Psoas muscle (tissue), 8 donors: ENCODE measurements around the gene ETF1. TPM values are rescaled to one million over a fixed set of nuclear protein-coding genes. Genes with fewer than 3 reads are reported as not detected.

Source experiments
- ATAC-seq, 4 donors: fragments of 200-7000 bp; cut with Tn5 transposase; one replicate each; pipeline ENCODE4 v1.9.1; 2020; ENCODE audit warnings: moderate library complexity in 3 of 4, mild to moderate bottlenecking in 2 of 4
- DNase-seq, 2 donors: peaks; one replicate each; pipeline ENCODE4 v3.0.0-alpha.2; 2020
- H3K27ac ChIP-seq: fragments of 200-600 bp; one replicate; pipeline ENCODE4 v1.8.0; 2022
- H3K27me3 ChIP-seq, 3 donors: fragments of 200-600 bp in 1 of 3; one replicate each; pipeline versions ENCODE4 v1.6.1 to v1.8.0; 2013 to 2022; ENCODE audit warnings: low read length in 2 of 3, mild to moderate bottlenecking in 2 of 3, moderate library complexity in 1 of 3; ENCODE audit not compliant: insufficient read depth in 3 of 3
- H3K36me3 ChIP-seq, 2 donors: fragments of 200-600 bp in 1 of 2; one replicate each; pipeline versions ENCODE4 v1.6.1 to v1.8.0; 2013 to 2022; ENCODE audit warnings: low read depth in 1 of 2, mild to moderate bottlenecking in 1 of 2, moderate library complexity in 1 of 2; ENCODE audit not compliant: insufficient read depth in 1 of 2
- H3K4me1 ChIP-seq: fragments of 200-600 bp; one replicate; pipeline ENCODE4 v1.8.0; 2022
- H3K4me3 ChIP-seq: fragments of 200-600 bp; one replicate; pipeline ENCODE4 v1.8.0; 2022; ENCODE audit warnings: mild to moderate bottlenecking
- H3K9me3 ChIP-seq: fragments of 200-600 bp; one replicate; pipeline ENCODE4 v1.8.0; 2022
- WGBS, 3 donors: extraction: QIAGEN DNeasy Blood & Tissue Kit; methylation state at CpG; one replicate each; pipeline versions ENCODE4 v1.1.6 to v1.1.7; 2013; 5-methylcytosine and 5-hydroxymethylcytosine counted together
- intact Hi-C, 2 donors: fragments of 100-400 bp; cut with DNase I; formaldehyde crosslinking; loops; one replicate each; pipeline versions ENCODE4 v1.11.0 to v1.14.2; 2022
- polyA plus RNA-seq, 3 donors: library from polyadenylated mRNA; stranded (reverse); fragments of 200-250 nt; gene quantifications; one replicate each; pipeline ENCODE4 v1.2.3, GENCODE V29; 2013
- total RNA-seq, 4 donors: library from RNA; stranded (reverse); fragmentation: NEBNext Ultra II Directional in 2 of 4; extraction: Animal tissue kit (Norgen Biotek cat#: 25700) in 2 of 4; gene quantifications; one replicate each; pipeline versions ENCODE4 v1.2.1 to v1.2.4, GENCODE V29; 2021 to 2023
- TF ChIP-seq, protein P1 (sequence below): fragments of 200-600 bp; IDR thresholded peaks from one replicate; pipeline ENCODE4 v1.8.0; 2022; ENCODE audit warnings: antibody characterized with exemption
- donor health status: healthy with polysubstance abuse.
- donor health status: DM: no; HTN: no; CAD: no; lungs with moderate emphysema.
- donor health status: Bipolar disorder and iron deficiency.
- donor health status: healthy.
- donor health status: DM: yes; HTN: yes; CAD: no.
- donor health status: DM: no; HTN: no; CAD: no.
- donor health status: DM: no; HTN: no; CAD: no.
- donor health status: DM: yes; HTN: yes; CAD: no.

Gene ETF1
- total and polyA plus RNA-seq, 7 donors, result 72.3 to 212 (median 153) TPM

DNA sequence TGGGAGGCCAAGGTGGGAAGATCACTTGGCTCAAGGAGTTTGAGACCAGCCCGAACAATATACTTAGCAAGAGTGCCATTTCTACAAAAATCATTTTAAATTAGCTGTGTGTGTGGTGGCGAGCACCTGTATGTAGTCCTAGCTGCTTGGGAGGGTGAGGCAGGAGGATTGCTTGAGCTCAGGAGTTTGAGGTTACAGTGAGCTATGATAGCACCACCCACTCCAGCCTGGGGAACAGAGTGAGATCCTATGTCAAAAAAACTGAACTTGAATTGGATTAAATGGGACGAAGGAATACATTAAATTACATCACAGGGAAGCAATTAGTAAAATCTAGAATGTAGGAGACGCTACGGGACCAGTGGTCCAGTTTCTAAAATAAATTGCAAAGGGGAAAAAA lies 6.4 kb upstream of the ETF1 start:
- DNase-seq (no peak), ATAC-seq (no peak)
- TF ChIP-seq, protein P1, sequence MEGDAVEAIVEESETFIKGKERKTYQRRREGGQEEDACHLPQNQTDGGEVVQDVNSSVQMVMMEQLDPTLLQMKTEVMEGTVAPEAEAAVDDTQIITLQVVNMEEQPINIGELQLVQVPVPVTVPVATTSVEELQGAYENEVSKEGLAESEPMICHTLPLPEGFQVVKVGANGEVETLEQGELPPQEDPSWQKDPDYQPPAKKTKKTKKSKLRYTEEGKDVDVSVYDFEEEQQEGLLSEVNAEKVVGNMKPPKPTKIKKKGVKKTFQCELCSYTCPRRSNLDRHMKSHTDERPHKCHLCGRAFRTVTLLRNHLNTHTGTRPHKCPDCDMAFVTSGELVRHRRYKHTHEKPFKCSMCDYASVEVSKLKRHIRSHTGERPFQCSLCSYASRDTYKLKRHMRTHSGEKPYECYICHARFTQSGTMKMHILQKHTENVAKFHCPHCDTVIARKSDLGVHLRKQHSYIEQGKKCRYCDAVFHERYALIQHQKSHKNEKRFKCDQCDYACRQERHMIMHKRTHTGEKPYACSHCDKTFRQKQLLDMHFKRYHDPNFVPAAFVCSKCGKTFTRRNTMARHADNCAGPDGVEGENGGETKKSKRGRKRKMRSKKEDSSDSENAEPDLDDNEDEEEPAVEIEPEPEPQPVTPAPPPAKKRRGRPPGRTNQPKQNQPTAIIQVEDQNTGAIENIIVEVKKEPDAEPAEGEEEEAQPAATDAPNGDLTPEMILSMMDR, result no peak
- Histone ChIP-seq H3K27ac (no peak overlapping the region), H3K4me1 (peaks cover 39% of the 10 kb centered on the region), H3K9me3 (no peaks in the 10 kb centered on the region), H3K36me3 (peaks cover 5 to 20% of the 10 kb centered on the region in 2 donors), H3K4me3 (no peak overlapping the region), H3K27me3 (no peaks in the 10 kb centered on the region)
- intact Hi-C loops, result loop anchor here in 1 of 2 donors (5.0 kb wide), 1 partner anchor 97 kb away; no protein-coding TSS in a partner anchor
- 94 to 98% (median 96%) methylated on average over 5 of the region's 5 CpGs for WGBS, 3 donors

DNA sequence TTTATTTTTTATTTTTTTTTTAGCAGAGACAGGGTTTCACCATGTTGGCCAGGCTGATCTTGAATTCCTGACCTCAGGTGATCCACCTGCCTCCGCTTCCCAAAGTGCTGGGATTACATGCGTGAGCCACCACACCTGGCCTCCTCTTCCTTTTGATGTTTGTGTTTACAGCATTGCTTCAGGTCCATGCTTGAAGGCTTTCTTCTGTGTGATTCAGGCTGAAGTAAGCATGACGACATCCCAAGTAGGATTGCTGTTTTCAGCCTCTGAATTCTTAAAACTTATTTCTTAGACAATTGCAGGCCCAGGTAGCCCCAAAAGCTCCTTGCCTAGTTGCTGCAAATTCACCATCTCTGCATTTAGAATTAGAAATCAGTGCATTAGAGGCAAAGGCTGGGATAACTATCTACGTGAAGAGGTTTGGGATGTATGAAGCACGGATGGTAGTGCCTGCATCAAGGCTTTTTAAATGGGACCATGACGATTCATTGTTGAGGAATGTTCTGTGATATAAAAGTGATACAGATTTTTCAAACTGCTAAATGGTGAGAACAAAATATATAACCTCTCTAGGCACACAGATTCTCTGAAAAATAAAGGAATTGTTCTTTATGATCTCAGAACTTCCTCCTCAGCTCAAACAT lies 3.0 kb upstream of the ETF1 start:
- Histone ChIP-seq H3K36me3 (no peaks in the 10 kb centered on the region), H3K4me3 (peak overlapping the region; percentile 96), H3K27me3 (no peaks in the 10 kb centered on the region), H3K9me3 (no peaks in the 10 kb centered on the region), H3K27ac (peak overlapping the region; percentile 99), H3K4me1 (peaks cover 41% of the 10 kb centered on the region)
- intact Hi-C loops, result loop anchor here in 1 of 2 donors (5.0 kb wide), 1 partner anchor 94 kb away; no protein-coding TSS in a partner anchor
- DNase-seq (no peak), ATAC-seq (no peak)
- TF ChIP-seq, protein P1, result no peak
- 77 to 83% (median 80%) methylated on average over 6 of the region's 6 CpGs for WGBS, 3 donors

DNA sequence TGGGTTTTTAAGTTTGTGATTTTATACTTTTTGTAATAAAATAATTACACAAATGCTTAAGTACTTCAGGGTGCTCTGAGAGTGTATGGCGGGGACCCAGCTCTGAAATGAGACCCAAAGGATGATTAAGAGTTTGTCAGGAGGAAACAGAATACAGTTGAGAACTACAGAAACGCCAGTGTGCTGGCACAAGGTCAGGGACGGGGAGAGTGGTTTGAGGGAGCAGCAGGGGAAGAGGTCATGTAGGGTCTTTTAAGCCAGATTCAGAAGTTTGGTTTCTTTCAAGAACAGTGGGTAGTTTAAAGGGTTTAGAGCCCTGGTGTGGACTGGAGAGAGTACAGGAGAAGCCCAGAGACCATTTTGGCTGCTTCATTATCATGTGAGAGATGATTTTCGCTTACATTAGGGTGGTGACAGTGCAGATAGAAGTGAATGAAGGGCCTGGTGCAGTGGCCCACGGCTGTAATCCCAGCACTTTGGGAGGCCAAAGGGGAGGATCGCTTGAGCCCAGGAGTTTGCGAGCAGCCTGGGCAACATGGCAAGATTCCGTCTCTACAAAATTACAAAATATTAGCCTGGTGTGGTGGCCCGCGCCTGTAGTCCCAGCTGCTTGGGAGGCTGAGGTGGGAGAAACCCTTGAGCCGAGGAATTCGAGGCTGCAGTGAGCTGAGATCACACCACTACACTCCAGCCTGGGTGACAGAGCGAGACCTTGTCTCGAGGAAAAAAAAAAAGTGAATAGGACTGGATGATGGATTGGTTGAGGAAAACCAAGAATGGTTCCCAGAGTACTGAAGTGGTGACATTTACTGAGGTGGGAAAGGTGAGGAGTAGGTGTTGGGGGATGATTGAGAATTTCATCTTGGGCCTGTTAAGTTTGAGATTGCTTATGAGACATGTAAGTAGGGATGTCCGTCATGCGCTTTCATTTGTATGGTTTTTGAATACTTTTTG lies 1.4 kb upstream of the ETF1 start:
- H3K4me1 ChIP-seq, result peaks cover 53% of the 10 kb centered on the region
- intact Hi-C loops, result loop anchor here in 1 of 2 donors (5.0 kb wide), 1 partner anchor 92 kb away; no protein-coding TSS in a partner anchor
- H3K9me3 ChIP-seq, result no peaks in the 10 kb centered on the region
- peak overlapping the region; percentile 96 for H3K4me3 ChIP-seq
- H3K27me3 ChIP-seq, result no peaks in the 10 kb centered on the region
- ATAC-seq (peak in 1 of 4 donors; percentile 30), DNase-seq (peak; percentile 50 to 70)
- TF ChIP-seq, protein P1, result no peak
- no peaks in the 10 kb centered on the region for H3K36me3 ChIP-seq
- peak overlapping the region; percentile 99 for H3K27ac ChIP-seq
- 49 to 57% (median 51%) methylated on average over 16 of the region's 16 CpGs for WGBS, 3 donors

DNA sequence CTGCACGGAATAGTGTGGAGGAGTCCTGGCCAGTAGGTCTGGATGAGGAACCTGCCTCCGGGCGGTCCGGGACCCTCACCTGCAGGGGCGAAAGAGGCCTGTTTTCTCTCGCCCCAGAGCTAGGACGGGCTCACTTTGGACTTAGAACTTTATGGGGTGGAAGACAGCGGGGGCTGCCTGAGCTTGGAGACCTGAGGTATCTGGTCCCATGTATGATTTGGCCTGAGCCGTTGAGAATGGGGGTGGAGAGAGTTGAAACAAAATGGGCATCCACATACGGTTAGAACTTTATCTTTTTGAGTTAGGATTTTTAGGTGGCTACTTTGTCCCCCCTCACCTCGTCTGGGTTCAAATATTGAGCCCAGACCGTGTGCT lies 681 bp upstream of the ETF1 start:
- H3K4me3 ChIP-seq, result peak overlapping the region; percentile 96
- WGBS, 3 donors, result 0 to 1% (median 0%) methylated on average over 12 of the region's 12 CpGs
- H3K9me3 ChIP-seq, result no peaks in the 10 kb centered on the region
- peak; percentile 67 to 72 (median 69) for ATAC-seq
- peaks cover 60% of the 10 kb centered on the region for H3K4me1 ChIP-seq
- no peak for DNase-seq
- TF ChIP-seq, protein P1, result no peak
- intact Hi-C loops, result no loop called here
- H3K27me3 ChIP-seq, result no peaks in the 10 kb centered on the region
- H3K36me3 ChIP-seq, result no peaks in the 10 kb centered on the region
- H3K27ac ChIP-seq, result peak overlapping the region; percentile 99
